GM21737 (cell line): ENCODE data around the gene NUDT9.
"Not testable (repeated sequence)": the region's sequence is repeated elsewhere in the genome, so short reads cannot be mapped to it uniquely, and the experiment has no call there.

ENCODE experiments used
- ATAC-seq: cut with Tn5 transposase; IDR thresholded peaks from one replicate; pipeline ENCODE4 v1.9.1; 2021; ENCODE audit warnings: mild to moderate bottlenecking, moderate library complexity; ENCODE audit not compliant: unreplicated experiment

The NUDT9 gene, protein sequence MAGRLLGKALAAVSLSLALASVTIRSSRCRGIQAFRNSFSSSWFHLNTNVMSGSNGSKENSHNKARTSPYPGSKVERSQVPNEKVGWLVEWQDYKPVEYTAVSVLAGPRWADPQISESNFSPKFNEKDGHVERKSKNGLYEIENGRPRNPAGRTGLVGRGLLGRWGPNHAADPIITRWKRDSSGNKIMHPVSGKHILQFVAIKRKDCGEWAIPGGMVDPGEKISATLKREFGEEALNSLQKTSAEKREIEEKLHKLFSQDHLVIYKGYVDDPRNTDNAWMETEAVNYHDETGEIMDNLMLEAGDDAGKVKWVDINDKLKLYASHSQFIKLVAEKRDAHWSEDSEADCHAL

GRCh38 chr4:87422104-87423052, at the start of gene NUDT9:
Gene NUDT9 (plus strand): TSS chr4:87422573. CDS start chr4:87422906, 333 bp downstream.
- peak; percentile 87 for ATAC-seq

DNA sequence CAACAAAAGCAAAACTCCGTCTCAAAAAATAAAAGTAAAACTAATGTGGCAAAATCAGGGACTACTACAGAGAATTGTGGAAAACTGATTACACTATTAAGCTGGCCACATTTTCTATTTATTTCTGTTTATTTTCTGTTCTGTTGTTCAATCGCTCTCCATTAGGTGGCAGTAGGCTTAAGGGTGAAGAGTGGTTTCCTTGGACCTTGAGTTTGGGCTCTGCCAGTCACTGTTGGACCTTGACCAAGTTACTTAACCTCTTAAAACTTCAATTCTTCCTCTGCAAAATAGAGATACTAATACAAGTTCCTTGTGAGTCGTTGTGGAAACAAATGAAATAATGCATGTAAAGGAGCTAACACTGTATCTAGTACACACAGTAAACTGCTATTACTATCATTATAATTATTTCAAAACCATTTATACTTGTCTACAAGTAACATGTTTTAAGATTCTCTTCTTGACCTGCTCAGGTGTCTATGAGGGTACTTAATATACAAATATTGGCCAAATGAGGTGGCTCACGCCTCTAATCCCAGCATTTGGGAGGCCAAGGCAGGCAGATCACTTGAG, 46.6 kb upstream of the NUDT9 start:
- no peak for ATAC-seq

DNA sequence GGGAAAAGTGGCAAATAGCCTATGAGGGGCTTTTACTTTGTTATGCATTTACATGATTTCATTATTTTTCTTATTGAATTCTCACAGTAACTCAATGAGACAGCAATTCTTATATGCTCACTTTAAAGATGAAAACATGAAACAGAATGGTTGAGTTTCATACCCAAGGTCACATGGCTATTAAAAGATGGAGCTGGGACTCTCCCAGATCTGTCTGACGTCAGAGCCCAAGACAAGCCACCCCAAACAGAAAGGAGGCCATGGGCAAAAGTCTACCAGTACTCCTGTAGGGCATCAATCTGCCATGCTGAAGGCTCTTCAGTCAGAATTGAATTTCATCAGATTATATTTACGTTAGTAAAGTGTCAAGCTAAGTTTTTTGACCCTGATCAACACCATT, 44.6 kb upstream of the NUDT9 start:
- no peak for ATAC-seq

DNA sequence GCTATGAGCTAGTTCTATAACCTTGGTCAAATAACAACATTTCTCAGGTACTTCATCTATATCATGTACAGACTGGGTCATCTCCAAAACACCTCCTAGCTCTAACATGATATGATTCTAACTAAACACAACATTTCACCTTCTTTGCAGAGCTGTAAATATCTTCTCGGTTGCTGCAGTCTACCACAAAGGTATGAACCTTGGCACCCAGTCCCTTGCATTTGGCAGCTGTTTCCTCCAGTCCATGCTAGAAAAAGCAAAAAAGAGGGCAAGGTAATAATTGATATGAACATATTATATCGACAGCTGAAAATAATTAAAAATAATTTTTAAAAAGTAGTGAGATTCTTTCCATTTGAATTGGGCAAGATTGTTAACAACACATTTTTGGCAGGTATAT, 40.3 kb upstream of the NUDT9 start:
- ATAC-seq: no peak

- ATAC-seq: no peak
These were observed 39.4 kb upstream of the NUDT9 start for GRCh38 chr4:87382931-87383330.

DNA sequence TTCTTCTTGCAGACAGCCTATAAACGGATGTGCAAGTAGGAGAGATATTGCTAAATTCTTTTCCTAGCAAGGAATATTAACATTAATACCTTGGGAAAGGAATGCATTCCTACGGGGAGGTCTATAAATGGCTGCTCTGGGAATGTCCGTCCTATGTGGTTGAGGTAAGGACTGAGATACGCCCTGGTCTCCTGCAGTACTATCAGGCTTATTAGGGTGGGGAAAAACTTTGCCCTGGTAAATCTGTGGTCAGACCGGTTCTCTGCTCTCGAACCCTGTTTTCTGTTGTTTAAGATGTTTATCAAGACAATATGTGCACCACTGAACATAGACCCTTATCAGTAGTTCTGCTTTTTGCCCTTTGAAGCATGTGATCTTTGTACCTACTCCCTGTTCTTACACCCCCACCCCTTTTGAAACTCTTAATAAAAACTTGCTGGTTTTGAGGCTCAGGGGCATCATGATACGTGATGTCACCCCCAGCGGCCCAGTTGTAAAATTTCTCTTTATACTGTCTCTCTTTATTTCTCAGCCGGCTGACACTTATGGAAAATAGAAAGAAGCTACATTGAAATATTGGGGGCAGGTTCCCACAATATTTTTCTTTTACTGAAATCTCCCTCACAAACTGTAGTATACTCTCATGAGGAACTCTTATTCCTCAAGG, 37.8 kb upstream of the NUDT9 start:
- ATAC-seq: not testable (repeated sequence)

GRCh38 chr4:87387237-87387636, 35.1 kb upstream of the NUDT9 start:
- no peak for ATAC-seq

DNA sequence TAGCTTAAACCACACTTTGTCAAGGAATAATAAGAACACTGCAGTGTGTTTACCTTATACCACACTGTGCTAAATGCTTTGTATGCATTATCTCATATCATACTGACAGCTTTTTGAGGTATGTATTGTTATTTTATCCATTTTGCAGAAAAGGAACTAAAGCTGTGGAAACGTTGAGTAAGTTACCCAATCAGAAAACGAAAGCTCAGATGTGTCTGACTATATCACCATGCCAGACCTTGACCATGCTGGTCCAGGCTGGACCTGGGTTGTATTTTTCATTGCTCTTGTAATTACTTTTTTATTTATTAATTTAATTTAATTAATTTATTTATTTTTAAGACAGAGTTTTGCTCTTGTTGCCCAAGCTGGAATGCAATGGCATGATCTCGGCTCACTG, 33.5 kb upstream of the NUDT9 start:
- ATAC-seq: no peak

DNA sequence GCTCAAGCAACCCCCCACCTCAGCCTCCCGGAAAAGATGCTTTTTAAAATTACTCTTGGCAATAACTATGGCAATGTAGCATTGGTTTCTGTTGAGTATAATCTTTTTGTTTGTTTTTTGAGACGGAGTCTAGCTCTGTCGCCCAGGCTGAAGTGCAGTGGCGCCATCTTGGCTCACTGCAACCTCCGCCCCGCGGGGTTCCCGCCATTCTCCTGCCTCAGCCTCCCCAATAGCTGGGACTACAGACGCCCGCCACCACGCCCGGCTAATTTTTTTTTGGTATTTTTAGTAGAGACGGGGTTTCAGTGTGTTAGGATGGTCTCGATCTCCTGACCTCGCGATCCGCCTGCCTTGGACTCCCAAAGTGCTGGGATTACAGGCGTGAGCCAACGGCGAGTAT, 32.3 kb upstream of the NUDT9 start:
- ATAC-seq: not testable (repeated sequence)

GRCh38 chr4:87390551-87390890, 31.9 kb upstream of the NUDT9 start:
- ATAC-seq: no peak

- peak; percentile 99 for ATAC-seq
These were observed 31.3 kb upstream of the NUDT9 start, which contains the start of gene HSD17B11 for GRCh38 chr4:87390891-87391575. Gene HSD17B11 (minus strand): TSS chr4:87391188. CDS start chr4:87391070, 118 bp downstream.

GRCh38 chr4:87391576-87392054, 30.8 kb upstream of the NUDT9 start:
- ATAC-seq: no peak

DNA sequence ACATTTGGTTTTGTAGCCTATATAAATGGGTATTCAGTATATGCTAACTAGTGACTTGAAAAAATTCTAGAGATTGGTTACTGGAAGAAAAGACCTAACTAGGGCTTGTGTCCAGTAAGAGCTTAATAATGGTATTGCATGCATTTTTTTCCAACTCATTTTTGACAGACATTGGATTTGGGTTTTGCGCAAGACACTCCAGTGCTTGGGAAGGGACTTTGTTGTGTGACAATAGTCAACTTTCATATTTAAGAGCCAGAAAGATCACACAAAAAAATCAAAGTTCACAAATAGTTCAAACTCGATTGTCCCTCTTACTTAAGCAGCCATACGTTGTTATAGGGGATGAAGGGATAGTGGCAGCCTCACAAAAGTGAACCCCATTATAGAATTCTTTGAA, 30.2 kb upstream of the NUDT9 start:
- ATAC-seq: no peak

- not testable (repeated sequence) for ATAC-seq
These were observed 27.3 kb upstream of the NUDT9 start for GRCh38 chr4:87395073-87395472.

GRCh38 chr4:87395851-87396250, 26.5 kb upstream of the NUDT9 start:
- ATAC-seq: not testable (repeated sequence)

- ATAC-seq: no peak
These were observed 23.2 kb upstream of the NUDT9 start for GRCh38 chr4:87399148-87399547.

DNA sequence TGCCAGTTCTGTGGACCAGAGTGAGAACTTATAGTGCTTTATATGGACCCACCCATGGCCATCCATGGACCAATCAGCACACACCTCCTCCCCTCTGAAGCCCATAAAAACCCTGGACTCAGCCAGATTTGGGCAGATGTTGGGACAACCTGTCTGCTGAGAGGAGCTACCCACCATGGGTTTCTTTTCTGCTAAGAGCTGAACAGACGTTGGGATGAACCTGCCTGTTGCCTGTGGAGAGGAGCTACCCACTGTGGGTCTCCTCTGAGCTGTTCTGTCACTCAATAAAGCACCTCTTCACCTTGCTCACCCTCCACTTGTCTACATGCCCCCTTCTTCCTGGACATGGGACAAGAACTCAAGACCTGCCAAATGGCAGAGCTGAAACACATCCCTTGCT, 22.4 kb upstream of the NUDT9 start:
- no peak for ATAC-seq

- ATAC-seq: not testable (repeated sequence)
These were observed 18.6 kb upstream of the NUDT9 start for GRCh38 chr4:87403732-87404131.

- ATAC-seq: no peak
These were observed 17.1 kb upstream of the NUDT9 start for GRCh38 chr4:87405211-87405820.

- ATAC-seq: no peak
These were observed 15.9 kb upstream of the NUDT9 start for GRCh38 chr4:87406462-87406861.
